Measurements from ENCODE around the gene ARHGEF25. TPM values are rescaled to one million over a fixed set of nuclear protein-coding genes. Genes with fewer than 3 reads are reported as not detected.
"Not testable (repeated sequence)": the region's sequence is repeated elsewhere in the genome, so short reads cannot be mapped to it uniquely, and the experiment has no call there.

The ARHGEF25 gene
- total RNA-seq, 6 experiments from 2014 or later = 0.92 to 2.0 (median 1.3) TPM

GRCh38 chr12:57638096-57638495 lies 26.9 kb downstream of the ARHGEF25 start:
- H3K27me3 ChIP-seq = peaks cover 4 to 10% of the 10 kb centered on the region in 2 donors
- H3K9me3 ChIP-seq = no peaks in the 10 kb centered on the region
- no peaks in the 10 kb centered on the region for H3K36me3 ChIP-seq
- ATAC-seq = no peak
- no peak for TF ChIP-seq CTCF (IDR thresholded peaks at IDR 0.05)
- TF ChIP-seq POLR2A (IDR thresholded peaks at IDR 0.05) = no peak
- H3K4me1 ChIP-seq = peaks cover 0 to 2% (median 0%) of the 10 kb centered on the region in 4 donors
- no peak for DNase-seq
- H3K4me3 ChIP-seq = no peak overlapping the region
- H3K27ac ChIP-seq = no peak overlapping the region
- intact Hi-C loops (cut with DNase I) = no loop called here
- 90% methylated on average over 1 of the region's 3 CpGs for WGBS (ENCODE audit: insufficient coverage, low coverage, low lambda C conversion rate, missing lambda C conversion rate)

- H3K36me3 ChIP-seq = no peaks in the 10 kb centered on the region
- H3K4me1 ChIP-seq = no peaks in the 10 kb centered on the region
- H3K27me3 ChIP-seq = peaks cover 0 to 9% of the 10 kb centered on the region in 2 donors
- no peak overlapping the region for H3K27ac ChIP-seq
- ATAC-seq (peak in 2 of 4 donors; percentile 22 to 69), DNase-seq (no peak)
- intact Hi-C loops (cut with DNase I) = no loop called here
- no peaks in the 10 kb centered on the region for H3K9me3 ChIP-seq
- H3K4me3 ChIP-seq = no peak overlapping the region
- TF ChIP-seq CTCF (IDR thresholded peaks at IDR 0.05) = no peak
- 42% methylated on average over 7 of the region's 7 CpGs for WGBS (ENCODE audit: insufficient coverage, low coverage, low lambda C conversion rate, missing lambda C conversion rate)
These were observed 29.2 kb downstream of the ARHGEF25 start for GRCh38 chr12:57640175-57641042.

DNA sequence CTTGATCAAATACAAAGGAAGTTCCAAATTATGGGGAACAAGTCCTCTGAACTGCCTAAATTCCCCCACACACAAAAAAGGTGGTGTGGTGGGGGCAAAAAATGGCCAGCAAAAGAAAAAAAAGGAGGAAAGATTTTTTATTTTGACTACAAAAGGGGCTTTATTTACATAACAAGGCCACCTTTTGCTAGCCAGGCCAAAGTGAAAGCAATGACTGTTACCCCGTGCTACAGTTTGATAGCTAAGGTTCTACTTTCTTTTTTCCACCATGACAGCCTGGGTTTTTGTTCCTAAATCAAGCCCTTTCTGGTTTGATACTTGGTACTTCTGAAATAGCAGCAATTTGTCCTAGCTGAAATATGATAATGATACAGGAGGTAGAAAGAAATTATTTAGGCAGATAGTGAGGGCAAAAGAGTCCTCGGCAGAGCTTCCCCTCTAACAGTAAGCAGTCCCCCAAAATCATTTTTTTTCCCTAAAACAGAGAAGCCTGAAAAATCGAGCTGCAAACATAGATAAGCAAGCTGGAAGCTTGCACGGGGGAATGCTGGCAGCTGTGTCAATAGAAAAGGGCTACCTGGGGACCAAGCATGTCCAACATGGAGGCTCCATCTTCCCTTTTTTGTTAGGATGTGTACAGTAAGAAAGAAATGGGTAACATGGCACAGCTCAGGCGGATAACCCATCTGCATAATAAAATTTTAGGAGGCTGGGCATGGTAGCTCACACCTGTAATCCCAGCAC lies 30.6 kb downstream of the ARHGEF25 start:
- no peak for ATAC-seq
- Histone ChIP-seq H3K27ac (no peak overlapping the region), H3K27me3 (no peaks in the 10 kb centered on the region), H3K36me3 (no peaks in the 10 kb centered on the region), H3K4me1 (no peaks in the 10 kb centered on the region), H3K9me3 (no peaks in the 10 kb centered on the region), H3K4me3 (no peak overlapping the region)
- intact Hi-C loops (cut with DNase I) = no loop called here
- no peak for DNase-seq
- WGBS (ENCODE audit: insufficient coverage, low coverage, low lambda C conversion rate, missing lambda C conversion rate) = 24% methylated on average over 4 of the region's 5 CpGs
- TF ChIP-seq POLR2A (IDR thresholded peaks at IDR 0.05) (no peak), CTCF (IDR thresholded peaks at IDR 0.05) (no peak)

GRCh38 chr12:57645990-57646658 lies 34.9 kb downstream of the ARHGEF25 start:
- ATAC-seq; H3K27ac ChIP-seq; H3K4me3 ChIP-seq; intact Hi-C loops (cut with DNase I); H3K9me3 ChIP-seq; DNase-seq; H3K27me3 ChIP-seq; H3K4me1 ChIP-seq; H3K36me3 ChIP-seq: not testable (repeated sequence)
- WGBS (ENCODE audit: insufficient coverage, low coverage, low lambda C conversion rate, missing lambda C conversion rate) = 56% methylated on average over 10 of the region's 13 CpGs

DNA sequence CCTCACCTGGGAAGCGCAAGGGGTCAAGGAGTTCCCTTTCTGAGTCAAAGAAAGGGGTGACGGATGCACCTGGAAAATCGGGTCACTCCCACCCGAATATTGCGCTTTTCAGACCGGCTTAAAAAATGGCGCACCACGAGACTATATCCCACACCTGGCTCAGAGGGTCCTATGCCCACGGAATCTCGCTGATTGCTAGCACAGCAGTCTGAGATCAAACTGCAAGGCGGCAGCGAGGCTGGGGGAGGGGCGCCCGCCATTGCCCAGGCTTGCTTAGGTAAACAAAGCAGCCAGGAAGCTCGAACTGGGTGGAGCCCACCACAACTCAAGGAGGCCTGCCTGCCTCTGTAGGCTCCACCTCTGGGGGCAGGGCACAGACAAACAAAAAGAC lies 35.4 kb downstream of the ARHGEF25 start:
- ATAC-seq; H3K4me3 ChIP-seq; DNase-seq; H3K9me3 ChIP-seq; intact Hi-C loops (cut with DNase I); H3K27ac ChIP-seq; H3K4me1 ChIP-seq; H3K27me3 ChIP-seq; H3K36me3 ChIP-seq: not testable (repeated sequence)
- WGBS (ENCODE audit: insufficient coverage, low coverage, low lambda C conversion rate, missing lambda C conversion rate) = 90% methylated on average over 6 of the region's 15 CpGs
